HTERT RPE-1 (cell line): Measurements from ENCODE around the gene ITPRIPL2.

Experiments used
- in situ Hi-C: fragments of 300-500 bp; cut with MboI; formaldehyde crosslinking; loops from 4 replicates; pipeline ENCODE4 v1.14.3; 2020; ENCODE audit warnings: low sequenced_read_pairs

The ITPRIPL2 gene

DNA sequence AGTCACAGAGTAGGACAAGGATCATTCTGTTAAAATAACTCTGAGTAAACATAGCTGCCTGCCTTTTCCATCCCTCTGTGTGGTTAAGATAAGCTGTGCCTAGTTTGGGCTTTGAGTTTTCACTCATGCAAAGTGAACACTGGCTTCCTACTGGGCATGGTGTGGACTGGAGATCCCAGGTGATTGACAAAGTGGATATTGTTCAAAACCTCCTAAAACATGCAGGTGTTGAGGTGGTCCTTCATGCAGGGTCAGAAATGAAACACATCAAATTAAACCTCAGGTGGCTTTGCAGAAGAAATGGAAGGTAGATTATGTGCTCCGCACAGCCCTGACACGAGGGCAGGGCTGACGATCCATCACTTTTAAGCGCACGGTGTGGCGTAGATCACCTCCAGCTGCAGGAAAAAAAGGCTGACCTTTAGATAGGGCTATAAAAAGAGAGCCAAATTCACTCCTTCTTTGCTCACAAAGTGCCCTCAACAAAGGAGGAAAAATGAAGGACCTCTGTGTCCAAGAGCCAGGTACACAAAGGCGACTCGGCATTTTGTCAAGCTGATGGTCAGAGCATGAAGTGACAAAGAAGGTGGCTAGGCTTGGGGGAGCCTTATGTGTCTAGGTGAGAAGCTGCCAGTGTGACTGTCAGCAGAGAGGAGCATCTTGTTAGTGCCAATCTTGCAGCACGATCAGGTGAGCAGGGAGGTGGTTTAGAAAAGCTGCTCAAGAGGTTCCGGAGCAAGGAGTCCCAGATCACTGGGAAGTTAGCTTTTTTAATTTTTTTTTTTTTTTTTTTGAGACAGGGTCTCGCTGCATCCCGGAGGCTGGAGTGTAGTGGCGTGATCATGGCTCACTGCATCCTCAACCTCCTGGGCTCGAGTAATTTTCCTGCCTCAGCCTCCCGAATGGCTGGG lies 19.9 kb upstream of the ITPRIPL2 start:
- in situ Hi-C loops: no loop called here

- in situ Hi-C loops: no loop called here
Observed at GRCh38 chr16:19094542-19095365, 19.0 kb upstream of the ITPRIPL2 start.

GRCh38 chr16:19095654-19096053 lies 18.1 kb upstream of the ITPRIPL2 start:
- in situ Hi-C loops: no loop called here

DNA sequence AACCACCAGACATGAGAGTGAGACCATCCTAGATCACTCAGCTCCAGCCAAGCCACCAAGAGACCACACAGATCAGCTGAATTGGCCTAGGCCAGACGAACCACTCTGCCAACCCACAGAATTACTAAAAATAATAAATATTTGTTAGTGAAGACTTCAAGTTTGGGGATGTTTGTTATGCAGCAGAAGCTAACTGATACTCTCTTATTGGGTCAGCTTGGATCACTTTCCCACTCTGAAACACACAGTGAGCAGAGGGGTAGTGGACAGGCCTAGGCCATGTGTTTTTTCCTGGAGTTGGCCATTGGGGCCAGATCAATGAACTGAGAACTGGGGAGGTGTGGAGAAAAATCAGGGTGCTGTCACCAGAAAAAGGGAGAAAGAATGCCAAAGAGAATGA lies 15.6 kb upstream of the ITPRIPL2 start:
- in situ Hi-C loops: no loop called here

DNA sequence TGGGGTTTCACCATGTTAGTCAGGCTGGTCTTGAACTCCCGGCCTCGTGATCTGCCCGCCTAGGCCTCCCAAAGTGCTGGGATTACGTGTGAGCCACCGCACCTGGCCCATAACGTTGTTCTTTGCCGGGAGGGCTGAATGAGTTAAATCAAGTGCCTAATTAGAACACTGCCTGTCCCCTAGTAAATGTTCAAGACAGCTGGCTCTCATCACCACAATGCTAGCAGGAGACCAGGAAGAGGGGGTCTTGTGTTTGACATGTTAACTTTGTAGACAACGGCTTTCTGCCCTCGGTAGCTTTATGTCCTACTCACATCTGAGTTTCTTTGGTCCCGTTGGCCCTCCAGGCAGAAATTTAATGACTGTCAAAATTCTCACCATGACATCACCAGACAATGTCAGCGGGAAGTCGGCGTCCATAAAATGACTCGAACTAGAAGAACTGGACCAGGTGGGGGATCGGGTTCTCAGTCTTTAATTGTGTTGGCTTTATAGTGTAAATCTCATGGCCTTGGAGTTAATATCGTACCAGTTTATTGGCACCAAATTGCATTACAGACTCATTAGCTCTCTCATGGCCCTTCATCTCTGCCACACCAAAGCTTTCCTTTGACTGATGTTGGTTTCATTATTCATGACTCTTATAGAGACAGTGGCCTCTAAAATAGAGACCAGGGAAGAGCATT lies 11.4 kb upstream of the ITPRIPL2 start:
- in situ Hi-C loops: no loop called here

GRCh38 chr16:19104607-19105006 lies 9.2 kb upstream of the ITPRIPL2 start:
- in situ Hi-C loops: no loop called here

GRCh38 chr16:19105131-19105530 lies 8.6 kb upstream of the ITPRIPL2 start:
- in situ Hi-C loops: no loop called here

GRCh38 chr16:19105891-19106624 lies 7.7 kb upstream of the ITPRIPL2 start:
- in situ Hi-C loops: no loop called here

- in situ Hi-C loops: no loop called here
Observed at GRCh38 chr16:19106625-19107020, 7.1 kb upstream of the ITPRIPL2 start.

GRCh38 chr16:19108409-19109287 lies 5.1 kb upstream of the ITPRIPL2 start:
- in situ Hi-C loops: no loop called here

DNA sequence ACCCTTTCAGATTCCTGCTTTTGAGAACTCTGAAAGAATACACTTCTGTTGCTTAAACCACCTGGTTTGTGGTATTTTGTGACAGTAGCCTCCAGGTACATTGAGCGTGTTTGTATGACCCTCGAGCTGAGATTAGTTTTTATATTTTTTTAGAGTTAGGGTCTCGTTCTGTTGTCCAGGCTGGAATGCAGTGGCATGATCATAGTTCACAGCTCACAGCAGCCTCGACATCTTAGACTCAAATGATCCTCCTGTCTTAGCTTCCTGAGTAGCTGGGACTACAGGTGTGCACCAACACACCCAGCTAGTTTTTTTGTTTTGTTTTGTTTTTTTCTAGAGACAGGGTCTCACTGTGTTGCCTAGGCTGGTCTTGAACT lies 4.5 kb upstream of the ITPRIPL2 start:
- in situ Hi-C loops: no loop called here

- in situ Hi-C loops: no loop called here
Observed at GRCh38 chr16:19110537-19111360, 3.0 kb upstream of the ITPRIPL2 start.

DNA sequence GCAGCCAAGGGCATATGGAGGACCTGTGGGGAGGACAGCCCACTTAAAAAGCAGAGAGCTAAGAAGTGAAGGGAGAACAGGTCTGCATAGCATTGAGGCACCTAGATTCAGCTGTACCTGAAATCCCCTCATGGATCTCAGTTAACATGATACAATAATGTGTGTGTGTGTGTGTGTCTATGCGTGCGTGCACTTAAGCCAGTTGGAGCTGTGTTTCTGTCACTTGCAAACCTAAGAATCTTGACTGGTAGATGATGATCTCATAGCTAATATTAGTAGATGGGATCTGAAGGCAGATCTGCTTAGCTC lies 1.7 kb upstream of the ITPRIPL2 start:
- in situ Hi-C loops: no loop called here

DNA sequence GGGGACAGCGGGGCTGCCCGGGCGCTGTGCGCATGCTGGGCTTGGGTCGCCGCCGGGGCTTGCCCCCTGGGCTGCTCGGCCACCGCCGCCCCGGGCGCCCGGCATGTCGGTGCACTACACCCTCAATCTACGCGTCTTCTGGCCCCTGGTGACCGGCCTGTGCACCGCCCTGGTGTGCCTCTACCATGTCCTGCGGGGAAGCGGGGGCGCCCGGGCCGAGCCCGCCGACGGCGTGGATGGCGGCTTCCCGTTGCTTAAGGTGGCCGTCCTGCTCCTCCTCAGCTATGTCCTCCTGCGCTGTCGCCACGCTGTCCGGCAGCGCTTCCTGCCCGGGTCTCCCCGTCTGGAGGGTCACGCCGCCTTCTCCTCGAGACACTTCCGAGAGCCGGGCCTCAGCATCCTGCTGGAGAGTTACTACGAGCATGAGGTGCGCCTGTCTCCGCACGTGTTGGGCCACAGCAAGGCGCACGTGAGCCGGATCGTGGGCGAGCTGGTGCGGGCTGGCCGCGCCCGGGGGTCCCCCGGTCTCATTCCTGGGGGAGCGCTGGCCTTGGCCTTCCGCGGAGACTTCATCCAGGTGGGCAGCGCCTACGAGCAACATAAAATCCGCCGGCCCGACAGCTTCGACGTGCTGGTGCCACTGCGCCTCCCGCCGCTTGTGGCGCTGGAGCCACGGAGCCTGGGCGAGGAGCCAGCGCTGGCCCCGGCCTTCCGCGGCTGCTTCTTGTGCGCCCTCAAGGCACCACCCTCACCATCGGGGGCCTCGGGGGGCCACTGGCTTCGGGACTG lies 789 bp downstream of the ITPRIPL2 start:
- in situ Hi-C loops: no loop called here

DNA sequence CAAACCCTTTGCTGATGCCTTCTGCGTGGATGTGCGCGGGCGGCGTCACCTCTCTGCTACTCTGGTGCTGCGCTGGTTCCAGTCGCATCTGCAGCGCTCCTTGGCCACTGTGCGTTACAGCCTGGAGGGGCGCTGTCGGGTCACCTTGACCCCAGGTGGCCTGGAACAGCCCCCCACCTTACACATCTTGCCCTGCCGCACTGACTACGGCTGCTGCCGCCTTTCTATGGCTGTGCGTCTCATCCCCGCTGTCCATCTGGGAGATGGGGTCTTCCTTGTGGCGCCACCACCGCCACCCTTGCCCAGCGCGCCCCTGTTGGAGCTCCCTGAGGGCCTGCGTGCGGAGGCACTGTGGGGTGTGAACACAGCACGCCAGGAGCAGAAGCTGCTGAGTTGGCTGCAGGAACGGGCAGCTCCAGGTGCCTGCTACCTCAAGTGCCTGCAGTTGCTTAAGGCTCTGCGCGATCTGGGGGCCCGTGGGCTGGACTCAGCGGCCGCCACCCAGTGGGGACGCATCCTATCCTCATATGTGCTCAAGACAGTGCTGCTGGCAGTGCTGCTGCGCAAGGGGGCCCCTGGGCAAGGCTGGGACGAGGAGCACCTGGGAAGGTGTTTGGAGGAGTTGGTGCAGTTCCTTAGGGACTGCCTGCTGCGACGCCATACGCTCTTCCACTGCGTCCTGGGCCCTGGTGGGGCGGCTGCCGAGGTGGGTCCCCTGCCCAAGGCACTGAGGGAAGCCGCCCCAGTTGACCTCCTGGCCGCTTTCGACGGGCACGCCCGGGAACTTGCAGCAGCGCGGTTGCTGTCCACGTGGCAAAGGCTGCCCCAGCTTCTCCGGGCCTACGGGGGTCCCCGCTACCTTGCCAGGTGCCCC lies 1.6 kb downstream of the ITPRIPL2 start:
- in situ Hi-C loops: no loop called here

GRCh38 chr16:19116711-19117449 lies 3.1 kb downstream of the ITPRIPL2 start:
- in situ Hi-C loops: no loop called here
